Breast epithelium (tissue), 3 donors: ENCODE results near the gene NMRK2.

Source experiments
- POLR2A ChIP-seq: fragments of 450-650 bp; IDR thresholded peaks from one replicate; pipeline ENCODE4 v1.6.1; 2016; ENCODE audit warnings: antibody characterized with exemption, mild to moderate bottlenecking, moderate library complexity
- TF ChIP-seq, protein P1 (sequence below), 3 donors: fragments of 450-650 bp; IDR thresholded peaks; one replicate each; pipeline ENCODE4 v1.5.1; 2016 to 2017; ENCODE audit warnings: antibody characterized with exemption in 3 of 3, mild to moderate bottlenecking in 3 of 3, moderate library complexity in 3 of 3

DNA sequence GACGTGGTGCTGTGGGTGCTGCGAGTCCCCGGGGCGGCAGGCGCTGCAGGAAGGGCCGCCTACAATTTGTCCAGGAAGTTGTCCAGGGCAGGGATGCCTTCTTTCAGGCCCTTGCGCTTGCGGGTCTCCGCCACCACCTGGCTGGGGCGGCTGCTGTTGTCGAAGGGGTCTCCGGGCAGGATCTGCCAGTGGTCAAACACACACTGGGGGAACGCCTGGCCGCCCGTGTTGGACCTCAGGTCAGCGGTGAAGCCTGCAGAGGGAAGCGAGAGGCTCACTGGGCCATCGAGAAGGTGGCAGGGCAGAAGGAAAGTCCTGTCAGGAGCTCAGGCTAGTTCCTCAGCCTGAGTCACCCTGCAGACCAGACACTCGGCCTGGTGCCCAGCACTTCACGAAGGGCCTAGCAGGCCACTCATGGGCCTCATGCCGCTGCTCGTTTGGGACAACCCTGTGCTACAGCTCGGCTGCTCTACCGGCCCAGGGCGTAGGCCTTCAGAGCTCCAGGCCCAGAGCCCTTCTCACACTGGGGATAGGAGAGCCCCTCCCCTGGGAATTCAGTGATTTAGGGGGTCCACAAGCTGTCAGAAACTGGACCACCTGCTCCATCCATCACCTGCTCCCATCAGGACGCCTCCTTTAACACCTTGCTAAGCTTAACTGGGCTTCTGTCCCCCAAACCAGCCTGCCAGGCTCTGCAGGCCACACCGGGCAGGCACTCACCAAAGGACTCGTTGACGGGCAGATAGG is 43.8 kb downstream of the NMRK2 start:
- TF ChIP-seq POLR2A: no peak
- TF ChIP-seq, protein P1, sequence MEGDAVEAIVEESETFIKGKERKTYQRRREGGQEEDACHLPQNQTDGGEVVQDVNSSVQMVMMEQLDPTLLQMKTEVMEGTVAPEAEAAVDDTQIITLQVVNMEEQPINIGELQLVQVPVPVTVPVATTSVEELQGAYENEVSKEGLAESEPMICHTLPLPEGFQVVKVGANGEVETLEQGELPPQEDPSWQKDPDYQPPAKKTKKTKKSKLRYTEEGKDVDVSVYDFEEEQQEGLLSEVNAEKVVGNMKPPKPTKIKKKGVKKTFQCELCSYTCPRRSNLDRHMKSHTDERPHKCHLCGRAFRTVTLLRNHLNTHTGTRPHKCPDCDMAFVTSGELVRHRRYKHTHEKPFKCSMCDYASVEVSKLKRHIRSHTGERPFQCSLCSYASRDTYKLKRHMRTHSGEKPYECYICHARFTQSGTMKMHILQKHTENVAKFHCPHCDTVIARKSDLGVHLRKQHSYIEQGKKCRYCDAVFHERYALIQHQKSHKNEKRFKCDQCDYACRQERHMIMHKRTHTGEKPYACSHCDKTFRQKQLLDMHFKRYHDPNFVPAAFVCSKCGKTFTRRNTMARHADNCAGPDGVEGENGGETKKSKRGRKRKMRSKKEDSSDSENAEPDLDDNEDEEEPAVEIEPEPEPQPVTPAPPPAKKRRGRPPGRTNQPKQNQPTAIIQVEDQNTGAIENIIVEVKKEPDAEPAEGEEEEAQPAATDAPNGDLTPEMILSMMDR (IDR thresholded peaks at IDR 0.05): no peak
